HepG2 (cell line): ENCODE data around the gene IL1A. TPM values are rescaled to one million over a fixed set of nuclear protein-coding genes. Genes with fewer than 3 reads are reported as not detected.
A peak's percentile ranks its signal among the peaks of the same experiment; 100 is the strongest.

Experiments
- ATF4 ChIP-seq, 2 experiments: fragments of 450-650 bp in 1 of 2; sonication (generic) in 1 of 2; formaldehyde crosslinking; IDR thresholded peaks; 2 replicates each; pipeline versions ENCODE4 v1.5.0 to v1.8.0; 2020 to 2022; ENCODE audit warnings: mild to moderate bottlenecking in 1 of 2, missing genetic modification reagents in 1 of 2
- BRF2 ChIP-seq: sonication (generic); formaldehyde crosslinking; IDR thresholded peaks from 2 replicates; pipeline ENCODE4 v1.8.1; 2022; ENCODE audit warnings: mild to moderate bottlenecking, missing genetic modification reagents
- DR1 ChIP-seq: sonication (generic); formaldehyde crosslinking; IDR thresholded peaks from 2 replicates; pipeline ENCODE4 v1.8.0; 2021; ENCODE audit warnings: mild to moderate bottlenecking, missing genetic modification reagents, inconsistent platforms
- GABPA ChIP-seq, 2 experiments: IDR thresholded peaks; 2 replicates each; pipeline ENCODE4 v1.6.1; 2011 to 2016; ENCODE audit warnings: low read depth in 2 of 2, low read length in 1 of 2, missing biosample characterization in 1 of 2, missing genetic modification characterization in 1 of 2
- GATAD1 ChIP-seq: IDR thresholded peaks from 2 replicates; pipeline ENCODE4 v1.6.1; 2016; ENCODE audit warnings: missing genetic modification reagents, missing compliant biosample characterization
- HCFC1 ChIP-seq: fragments of 150-350 bp; IDR thresholded peaks from 2 replicates; pipeline ENCODE4 v1.6.1; 2014; ENCODE audit warnings: low read depth, low read length
- MEIS1 ChIP-seq: sonication (generic); formaldehyde crosslinking; IDR thresholded peaks from 2 replicates; pipeline ENCODE4 v1.9.0; 2021; ENCODE audit warnings: mild to moderate bottlenecking, missing genetic modification reagents, moderate library complexity, borderline replicate concordance
- NAIF1 ChIP-seq: sonication (generic); formaldehyde crosslinking; IDR thresholded peaks from 2 replicates; pipeline ENCODE4 v1.5.0; 2020; ENCODE audit warnings: mild to moderate bottlenecking, missing genetic modification reagents, borderline replicate concordance
- NCOA1 ChIP-seq: sonication (generic); formaldehyde crosslinking; IDR thresholded peaks from 2 replicates; pipeline ENCODE4 v1.9.0; 2021; ENCODE audit warnings: missing genetic modification reagents
- NFKBIZ ChIP-seq: IDR thresholded peaks from 2 replicates; pipeline ENCODE4 v1.6.1; 2018; ENCODE audit warnings: missing genetic modification reagents, missing compliant biosample characterization
- RFX3 ChIP-seq: IDR thresholded peaks from 2 replicates; pipeline ENCODE4 v1.6.1; 2016; ENCODE audit warnings: missing biosample characterization, missing genetic modification reagents
- SIX4 ChIP-seq: sonication (generic); formaldehyde crosslinking; IDR thresholded peaks from 2 replicates; pipeline ENCODE4 v1.4.0; 2020; ENCODE audit warnings: missing genetic modification reagents
- SOX6 ChIP-seq, 2 experiments: fragments of 450-650 bp in 1 of 2; sonication (generic) in 1 of 2; formaldehyde crosslinking in 1 of 2; IDR thresholded peaks; 2 replicates each; pipeline versions ENCODE4 v1.4.0 to v1.6.1; 2017 to 2020; ENCODE audit warnings: antibody characterized with exemption in 1 of 2, mild to moderate bottlenecking in 1 of 2, missing genetic modification reagents in 1 of 2
- TFE3 ChIP-seq: IDR thresholded peaks from 2 replicates; pipeline ENCODE4 v1.6.1; 2016
- ZFP1 ChIP-seq: IDR thresholded peaks from 2 replicates; pipeline ENCODE4 v1.6.1; 2016
- ZNF18 ChIP-seq: sonication (generic); formaldehyde crosslinking; IDR thresholded peaks from 2 replicates; pipeline ENCODE4 v1.8.0; 2022; ENCODE audit warnings: mild to moderate bottlenecking, missing genetic modification reagents; ENCODE audit not compliant: insufficient replicate concordance
- ZNF33A ChIP-seq: sonication (generic); formaldehyde crosslinking; IDR thresholded peaks from 2 replicates; pipeline ENCODE4 v1.5.1; 2020; ENCODE audit warnings: missing genetic modification reagents, mild to moderate bottlenecking, moderate library complexity, borderline replicate concordance
- ZNF788 ChIP-seq: sonication (generic); formaldehyde crosslinking; IDR thresholded peaks from 2 replicates; pipeline ENCODE4 v1.5.0; 2020; ENCODE audit warnings: mild to moderate bottlenecking, missing genetic modification reagents, borderline replicate concordance
- ZNF790 ChIP-seq: sonication (generic); formaldehyde crosslinking; IDR thresholded peaks from 2 replicates; pipeline ENCODE4 v1.8.0; 2022; ENCODE audit warnings: missing genetic modification reagents, mild to moderate bottlenecking, borderline replicate concordance
- ZZZ3 ChIP-seq: sonication (generic); formaldehyde crosslinking; IDR thresholded peaks from 2 replicates; pipeline ENCODE4 v1.4.0; 2020; ENCODE audit warnings: missing genetic modification reagents, mild to moderate bottlenecking, borderline replicate concordance
- polyA plus RNA-seq, 8 experiments: library from polyadenylated mRNA; depleted of rRNA in 3 of 8; stranded (reverse) in 7 of 8; unstranded in 1 of 8; fragments of >200 nt; fragmentation: Illumina TruSeq in 4 of 8; extraction: Trizol in 4 of 8; gene quantifications; 2 replicates each; pipeline versions ENCODE4 v1.2.1 to v1.2.3, GENCODE V29; 2011 to 2016; ENCODE audit warnings: low read depth in 4 of 8, missing spikeins in 1 of 8, mixed read lengths in 1 of 8; ENCODE audit not compliant: insufficient read depth in 1 of 8
- total RNA-seq, 5 experiments: library from RNA; depleted of rRNA; stranded (reverse); fragments of >200 nt; fragmentation: Illumina TruSeq; extraction: Trizol; gene quantifications; 2 replicates each; pipeline ENCODE4 v1.2.3, GENCODE V29; 2016; ENCODE audit warnings: low read depth in 1 of 5
- TF ChIP-seq, protein P1 (sequence below): sonication (generic); formaldehyde crosslinking; IDR thresholded peaks from 2 replicates; pipeline ENCODE4 v1.8.0; 2022; ENCODE audit warnings: mild to moderate bottlenecking, missing genetic modification reagents, moderate library complexity
- TF ChIP-seq, protein P2 (sequence below): sonication (generic); formaldehyde crosslinking; IDR thresholded peaks from 2 replicates; pipeline ENCODE4 v1.5.0; 2020; ENCODE audit warnings: missing genetic modification reagents

IL1A gene
- total and polyA plus RNA-seq, 2 of the 13 experiments (the other 11 are each of a cell fraction or from before 2014, with no cell fraction given) = not detected

- no peak for TF ChIP-seq HCFC1
- TF ChIP-seq ZFP1 (CRISPR knock-in tag) = no peak
- TF ChIP-seq ZNF18 (CRISPR knock-in tag) = no peak
- TF ChIP-seq SIX4 (CRISPR knock-in tag) = no peak
- TF ChIP-seq NCOA1 (CRISPR knock-in tag) = no peak
- peak in 1 of 2 experiments; percentile 53; a peak in 2 of 4 replicates for TF ChIP-seq ATF4 (CRISPR knock-in tag; IDR thresholded peaks at IDR 0.05)
- peak; percentile 81 for TF ChIP-seq RFX3 (CRISPR knock-in tag)
- 0 out of 2 replicates have a peak, but pooled peaks have one; percentile 45 for TF ChIP-seq NFKBIZ (CRISPR knock-in tag)
- TF ChIP-seq ZNF790 = no peak
- TF ChIP-seq GABPA (IDR thresholded peaks at IDR 0.05; ENCODE audit: low read depth, low read length) = no peak
- peak; percentile 5; the same call in 1 of the 2 replicates for TF ChIP-seq GABPA (CRISPR knock-in tag; IDR thresholded peaks at IDR 0.05; ENCODE audit: low read depth)
- no peak for TF ChIP-seq SOX6 (IDR thresholded peaks at IDR 0.05)
- peak; percentile 71 for TF ChIP-seq SOX6 (CRISPR knock-in tag; IDR thresholded peaks at IDR 0.05)
- TF ChIP-seq TFE3 (CRISPR knock-in tag) = peak; percentile 22; the same call in 1 of the 2 replicates
- TF ChIP-seq, protein P1, sequence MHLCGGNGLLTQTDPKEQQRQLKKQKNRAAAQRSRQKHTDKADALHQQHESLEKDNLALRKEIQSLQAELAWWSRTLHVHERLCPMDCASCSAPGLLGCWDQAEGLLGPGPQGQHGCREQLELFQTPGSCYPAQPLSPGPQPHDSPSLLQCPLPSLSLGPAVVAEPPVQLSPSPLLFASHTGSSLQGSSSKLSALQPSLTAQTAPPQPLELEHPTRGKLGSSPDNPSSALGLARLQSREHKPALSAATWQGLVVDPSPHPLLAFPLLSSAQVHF = no peak
- TF ChIP-seq ZNF788 = no peak
- no peak for TF ChIP-seq DR1 (CRISPR knock-in tag)
- no peak for TF ChIP-seq BRF2 (CRISPR knock-in tag)
- TF ChIP-seq NAIF1 (CRISPR knock-in tag) = no peak
- TF ChIP-seq ZNF33A (CRISPR knock-in tag) = peak; percentile 27; the same call in 1 of the 2 replicates
- TF ChIP-seq MEIS1 (CRISPR knock-in tag) = peak; percentile 27; the same call in 1 of the 2 replicates
- peak; percentile 47 for TF ChIP-seq GATAD1 (CRISPR knock-in tag)
- TF ChIP-seq ZZZ3 = no peak
- TF ChIP-seq, protein P2, sequence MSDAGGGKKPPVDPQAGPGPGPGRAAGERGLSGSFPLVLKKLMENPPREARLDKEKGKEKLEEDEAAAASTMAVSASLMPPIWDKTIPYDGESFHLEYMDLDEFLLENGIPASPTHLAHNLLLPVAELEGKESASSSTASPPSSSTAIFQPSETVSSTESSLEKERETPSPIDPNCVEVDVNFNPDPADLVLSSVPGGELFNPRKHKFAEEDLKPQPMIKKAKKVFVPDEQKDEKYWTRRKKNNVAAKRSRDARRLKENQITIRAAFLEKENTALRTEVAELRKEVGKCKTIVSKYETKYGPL (CRISPR knock-in tag) = no peak
Measured at GRCh38 chr2:112803691-112804521, 19.6 kb upstream of the IL1A start (continued).
